Thoracic aorta (tissue), 2 donors: ENCODE results near the gene THTPA. TPM values are rescaled to one million over a fixed set of nuclear protein-coding genes. Genes with fewer than 3 reads are reported as not detected.
A peak's percentile ranks its signal among the peaks of the same experiment; 100 is the strongest.

Source experiments
- ATAC-seq: fragments of 150-250 bp; one replicate; pipeline ENCODE4 v1.8.0; 2017; ENCODE audit warnings: low read depth; ENCODE audit not compliant: insufficient number of reproducible peaks, low FRiP score
- DNase-seq: peaks from one replicate; pipeline ENCODE4 v3.0.0-alpha.2; 2020; ENCODE audit warnings: low spot score
- H3K27ac ChIP-seq, 2 donors: fragments of 200-600 bp; sonication (generic); 1 replicate in 1 of 2; 2 replicates in 1 of 2; pipeline ENCODE4 v1.5.1; 2016; ENCODE audit warnings: mild to moderate bottlenecking in 2 of 2, moderate library complexity in 2 of 2
- H3K27me3 ChIP-seq: fragments of 200-600 bp; sonication (generic); replicated peaks from 2 replicates; pipeline ENCODE4 v1.6.0; 2016; ENCODE audit warnings: mild to moderate bottlenecking; ENCODE audit not compliant: insufficient read depth
- H3K36me3 ChIP-seq: fragments of 200-600 bp; sonication (generic); one replicate; pipeline ENCODE4 v1.5.1; 2016
- H3K4me1 ChIP-seq, 2 donors: fragments of 200-600 bp; sonication (generic); 1 replicate in 1 of 2; 2 replicates in 1 of 2; pipeline versions ENCODE4 v1.5.1 to v1.6.0; 2016; ENCODE audit warnings: low read depth in 2 of 2, mild to moderate bottlenecking in 1 of 2; ENCODE audit not compliant: control insufficient read depth in 1 of 2
- H3K4me3 ChIP-seq: fragments of 200-600 bp; sonication (generic); 2 replicates; pipeline ENCODE4 v1.5.1; 2016; ENCODE audit warnings: mild to moderate bottlenecking
- H3K9me3 ChIP-seq: fragments of 200-600 bp; sonication (generic); 2 replicates; pipeline ENCODE4 v1.5.1; 2016
- CTCF ChIP-seq: fragments of 200-600 bp; sonication (generic); IDR thresholded peaks from one replicate; pipeline ENCODE4 v1.5.1; 2019; ENCODE audit warnings: antibody characterized with exemption
- total RNA-seq, 2 donors: library from RNA; depleted of rRNA; stranded (reverse); fragments of >200 nt; gene quantifications; one replicate each; pipeline versions ENCODE4 v1.1.0 to v1.2.3, GENCODE V29; 2016

Gene THTPA
- total RNA-seq, 2 donors from 2014 or later = 17.8 to 30.9 TPM

GRCh38 chr14:23571701-23572523 is 15.8 kb downstream of the THTPA start:
- ATAC-seq (no peak), DNase-seq (no peak)
- Histone ChIP-seq H3K36me3 (no peaks in the 10 kb centered on the region), H3K27me3 (peaks cover 4% of the 10 kb centered on the region), H3K27ac (no peak overlapping the region), H3K4me1 (peaks cover 0 to 15% of the 10 kb centered on the region in 2 donors), H3K9me3 (no peaks in the 10 kb centered on the region), H3K4me3 (no peak overlapping the region)
- TF ChIP-seq CTCF = no peak

DNA sequence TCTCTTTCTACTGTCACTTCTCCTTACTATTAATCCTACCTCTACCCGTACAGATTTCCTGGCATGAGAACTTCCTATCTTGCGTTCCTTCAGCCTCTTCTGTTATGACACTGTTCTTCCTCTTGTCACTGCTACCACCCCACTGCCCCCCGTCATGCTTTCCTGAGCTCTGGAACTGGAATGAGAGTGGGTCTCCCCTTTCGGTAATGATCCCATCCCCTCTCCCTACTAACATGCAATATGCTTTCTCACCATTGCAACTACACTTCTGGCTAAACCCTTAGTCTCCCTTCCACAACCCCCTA is 16.4 kb downstream of the THTPA start:
- peaks cover 4 to 13% of the 10 kb centered on the region in 2 donors for H3K4me1 ChIP-seq
- H3K36me3 ChIP-seq = no peaks in the 10 kb centered on the region
- no peak overlapping the region for H3K27ac ChIP-seq
- no peak overlapping the region for H3K4me3 ChIP-seq
- no peak for TF ChIP-seq CTCF
- peaks cover 4% of the 10 kb centered on the region for H3K27me3 ChIP-seq
- ATAC-seq (no peak), DNase-seq (no peak)
- H3K9me3 ChIP-seq = no peaks in the 10 kb centered on the region

GRCh38 chr14:23572836-23573235 is 16.8 kb downstream of the THTPA start:
- Histone ChIP-seq H3K36me3 (no peaks in the 10 kb centered on the region), H3K4me3 (no peak overlapping the region), H3K4me1 (peaks cover 4 to 10% of the 10 kb centered on the region in 2 donors), H3K27ac (no peak overlapping the region), H3K9me3 (no peaks in the 10 kb centered on the region), H3K27me3 (peaks cover 7% of the 10 kb centered on the region)
- TF ChIP-seq CTCF = no peak
- DNase-seq = no peak
- no peak for ATAC-seq

- Histone ChIP-seq H3K9me3 (no peaks in the 10 kb centered on the region), H3K4me1 (peaks cover 4 to 12% of the 10 kb centered on the region in 2 donors), H3K36me3 (no peaks in the 10 kb centered on the region), H3K27me3 (peaks cover 14% of the 10 kb centered on the region), H3K4me3 (no peak overlapping the region), H3K27ac (no peak overlapping the region)
- DNase-seq (no peak), ATAC-seq (no peak)
- TF ChIP-seq CTCF = no peak
Observed at GRCh38 chr14:23573384-23574015, 17.4 kb downstream of the THTPA start.

DNA sequence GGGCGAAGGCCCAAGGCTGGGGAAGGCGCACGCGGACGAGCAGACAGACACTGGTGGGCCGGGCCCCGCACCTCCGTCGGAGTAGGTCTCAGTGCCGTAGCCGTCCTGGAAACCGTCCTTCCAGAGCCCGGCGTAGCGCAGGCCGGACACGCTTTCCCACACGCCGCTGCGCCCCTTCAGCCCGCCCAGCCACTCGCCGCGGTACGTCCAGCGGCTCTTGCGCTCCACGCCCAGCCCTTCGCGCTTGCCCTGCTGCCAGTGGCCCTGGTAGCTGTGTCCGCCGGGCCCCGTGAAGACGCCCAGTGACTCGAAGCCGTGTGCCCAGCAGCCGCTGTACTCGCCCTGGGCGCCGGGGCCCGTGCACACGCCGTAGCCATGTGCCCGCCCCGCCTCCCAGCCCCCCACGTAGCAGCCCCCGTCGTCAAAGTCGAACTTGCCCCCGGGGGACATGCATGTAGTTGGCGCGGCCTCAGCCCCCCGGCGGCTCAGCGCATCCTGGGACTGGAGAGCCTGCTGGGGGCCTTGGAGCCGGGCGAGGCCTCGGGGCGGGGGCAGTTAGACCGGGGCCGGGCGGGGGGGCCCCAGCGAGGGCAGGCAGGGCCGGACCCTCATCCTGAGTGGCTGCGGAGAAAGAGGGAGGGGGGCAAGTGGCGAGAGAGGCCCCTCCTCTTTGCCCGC is 21.1 kb downstream of the THTPA start:
- TF ChIP-seq CTCF = no peak
- DNase-seq (no peak), ATAC-seq (no peak)
- Histone ChIP-seq H3K27ac (no peak overlapping the region), H3K4me3 (peak overlapping the region; percentile 57), H3K9me3 (no peaks in the 10 kb centered on the region), H3K27me3 (peaks cover 16% of the 10 kb centered on the region), H3K36me3 (no peaks in the 10 kb centered on the region), H3K4me1 (peaks cover 4 to 14% of the 10 kb centered on the region in 2 donors)
